ENCODE results near the gene YTHDF2. TPM values are rescaled to one million over a fixed set of nuclear protein-coding genes. Genes with fewer than 3 reads are reported as not detected.

YTHDF2 gene
- total RNA-seq, 1 donor from 2014 or later = 31.3 TPM

DNA sequence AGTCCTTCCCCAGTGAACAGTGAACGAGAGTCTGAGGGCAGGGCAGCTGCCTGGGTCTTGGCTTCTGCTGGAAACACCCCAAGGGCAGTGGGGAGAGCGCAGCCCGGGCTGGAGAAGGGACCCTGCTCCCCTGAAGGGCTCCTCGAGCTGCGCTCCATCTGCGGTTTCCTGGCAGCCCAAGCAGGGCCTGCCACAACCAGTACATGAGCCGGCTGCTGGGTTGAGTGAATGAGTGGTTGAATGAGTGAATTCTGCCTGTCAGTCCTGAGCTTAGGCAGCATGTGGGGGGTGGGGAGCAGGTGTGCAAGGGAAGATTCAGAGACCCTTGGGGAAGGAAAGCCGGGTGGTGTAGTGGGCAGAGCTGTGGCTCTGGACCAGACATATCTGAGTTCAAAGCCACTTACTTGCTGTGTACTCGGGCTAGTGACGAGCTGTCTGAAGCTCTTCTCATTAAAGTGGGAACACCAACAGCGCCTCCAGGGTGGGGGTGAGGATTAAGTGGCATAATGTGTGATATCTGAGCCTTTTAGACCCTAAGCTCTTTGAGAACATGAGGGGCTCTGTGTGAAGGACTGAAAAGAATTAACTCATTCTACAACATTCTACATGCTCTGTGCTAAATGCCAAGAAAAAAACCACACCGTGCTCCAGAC is 78.9 kb downstream of the YTHDF2 start:
- intact Hi-C loops (cut with DNase I) = no loop called here
- DNase-seq (no peak), ATAC-seq (ENCODE audit: poor library complexity) (no peak)

GRCh38 chr1:28817133-28817532 is 80.4 kb downstream of the YTHDF2 start:
- no peak for ATAC-seq (ENCODE audit: poor library complexity)
- DNase-seq = no peak
- intact Hi-C loops (cut with DNase I) = no loop called here

GRCh38 chr1:28819020-28819419 is 82.3 kb downstream of the YTHDF2 start:
- ATAC-seq (ENCODE audit: poor library complexity) (no peak), DNase-seq (no peak)
- intact Hi-C loops (cut with DNase I) = no loop called here

Other genes with a start within 250 kb of the YTHDF2 start
- 8.1 TPM for gene RCC1, start 230.9 kb upstream of the YTHDF2 start, total RNA-seq
- 11.7 TPM for gene TRNAU1AP, start 183.9 kb upstream of the YTHDF2 start, total RNA-seq
- gene RAB42, start 144.7 kb upstream of the YTHDF2 start, total RNA-seq = 1.4 TPM
- 27.4 TPM for gene TAF12, start 93.9 kb upstream of the YTHDF2 start, total RNA-seq
- not detected for gene RNU11, start 88.3 kb upstream of the YTHDF2 start, total RNA-seq
- gene GMEB1, start 68.2 kb upstream of the YTHDF2 start, total RNA-seq = 4.9 TPM
- not detected for gene OPRD1, start 75.2 kb downstream of the YTHDF2 start, total RNA-seq
- 24.0 TPM for gene EPB41, start 177.6 kb downstream of the YTHDF2 start, total RNA-seq